ENCODE data around the gene ROPN1L.

Gene ROPN1L

DNA sequence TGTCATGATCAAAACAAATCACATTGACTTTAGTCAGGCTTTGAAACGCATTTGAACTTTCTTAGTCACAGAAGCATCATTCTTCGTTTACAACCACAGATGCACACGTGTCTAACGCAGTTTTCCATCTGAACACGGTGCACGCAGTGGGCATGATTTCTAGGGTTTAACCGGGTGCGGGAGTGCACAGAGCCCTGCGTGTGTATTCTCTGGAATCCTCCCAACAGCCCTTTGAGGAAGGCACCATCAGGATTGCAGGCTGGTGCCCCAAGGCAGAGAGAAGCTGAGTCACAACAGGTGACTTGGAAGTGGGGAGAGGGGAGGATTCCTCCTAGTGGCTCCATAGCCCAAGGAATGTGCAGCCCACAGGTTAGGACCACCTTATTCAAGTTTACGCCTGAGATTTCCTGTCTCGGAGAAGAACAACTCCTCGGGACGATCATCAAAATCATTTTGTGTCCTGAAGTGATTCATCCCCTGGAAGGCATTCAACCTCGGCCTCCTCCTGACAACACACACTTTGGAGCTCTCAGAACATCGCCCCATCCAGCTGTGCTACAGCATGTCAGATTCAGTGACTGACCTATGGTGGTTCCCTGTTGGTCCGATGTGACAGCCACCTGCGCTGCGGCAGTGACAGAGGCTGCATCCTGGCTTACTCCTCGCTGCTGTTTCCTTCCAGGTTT is 13.1 kb downstream of the ROPN1L start:
- no peak overlapping the region for H3K4me3 ChIP-seq (ENCODE audit: low read length)
- no peak for DNase-seq (ENCODE audit: low read depth, low spot score)

DNA sequence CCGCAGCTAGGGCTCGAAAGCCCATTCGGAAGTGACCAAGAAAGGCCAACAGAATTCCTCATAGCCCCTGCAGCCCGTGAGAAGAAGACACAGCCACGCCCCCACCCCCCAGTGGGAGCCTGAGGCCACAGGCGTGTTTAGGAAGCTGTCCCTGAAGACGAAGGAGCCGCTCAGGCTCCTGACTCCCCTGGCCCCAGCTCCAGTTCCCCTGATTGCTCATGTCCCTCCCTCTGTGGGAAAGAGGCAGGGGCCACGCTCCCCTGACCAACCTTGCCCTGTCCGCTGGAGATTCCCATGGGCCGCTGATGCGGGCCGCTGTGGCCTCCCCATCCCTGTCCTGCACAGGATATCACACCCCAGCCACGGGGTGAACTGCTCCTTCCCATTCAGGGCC is 13.6 kb downstream of the ROPN1L start:
- no peak for DNase-seq (ENCODE audit: low read depth, low spot score)

DNA sequence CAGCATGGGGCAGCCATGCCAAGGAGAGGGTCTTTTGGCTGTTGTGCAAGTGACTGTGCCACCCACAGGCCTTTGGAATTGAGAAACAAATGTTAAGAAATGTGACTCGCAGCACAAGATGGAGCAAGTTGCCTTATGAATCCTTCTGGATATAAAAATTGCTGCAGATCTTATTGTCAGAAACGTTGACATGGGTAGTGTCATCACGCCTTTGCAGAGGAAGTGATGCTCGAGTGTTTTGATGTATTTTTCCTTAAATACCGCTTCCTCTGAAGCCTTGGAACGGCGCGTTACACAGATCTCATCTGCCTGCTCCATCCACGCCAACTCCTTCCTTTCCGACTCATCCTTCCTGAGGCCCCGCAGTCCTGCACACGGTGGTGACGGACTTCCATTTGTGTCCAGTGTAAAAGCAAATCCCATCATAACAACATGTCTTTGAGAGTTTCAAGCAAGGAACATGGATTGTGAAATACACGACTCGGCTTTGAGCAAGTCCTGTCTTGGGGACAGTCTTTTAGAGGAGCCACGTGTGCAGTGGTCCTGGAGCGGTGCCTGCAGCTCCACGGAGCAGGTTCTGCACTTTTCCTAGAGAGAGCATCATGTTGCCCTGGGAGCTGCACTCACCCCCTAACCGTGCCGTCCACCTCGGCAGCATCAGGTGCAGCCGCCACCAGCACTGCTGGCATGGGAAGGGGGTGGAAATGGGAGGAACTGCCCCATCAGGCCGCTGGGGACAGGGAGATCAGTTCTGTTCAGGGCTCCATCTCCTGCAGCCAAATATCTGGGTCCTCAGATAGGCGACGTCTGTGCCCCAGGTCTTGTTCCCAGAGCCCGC is 15.1 kb downstream of the ROPN1L start:
- DNase-seq (ENCODE audit: low read depth, low spot score), result no peak

More for the DNA sequence above, 13.6 kb downstream of the ROPN1L start:
- H3K4me3 ChIP-seq (ENCODE audit: low read length), result no peak overlapping the region

DNA sequence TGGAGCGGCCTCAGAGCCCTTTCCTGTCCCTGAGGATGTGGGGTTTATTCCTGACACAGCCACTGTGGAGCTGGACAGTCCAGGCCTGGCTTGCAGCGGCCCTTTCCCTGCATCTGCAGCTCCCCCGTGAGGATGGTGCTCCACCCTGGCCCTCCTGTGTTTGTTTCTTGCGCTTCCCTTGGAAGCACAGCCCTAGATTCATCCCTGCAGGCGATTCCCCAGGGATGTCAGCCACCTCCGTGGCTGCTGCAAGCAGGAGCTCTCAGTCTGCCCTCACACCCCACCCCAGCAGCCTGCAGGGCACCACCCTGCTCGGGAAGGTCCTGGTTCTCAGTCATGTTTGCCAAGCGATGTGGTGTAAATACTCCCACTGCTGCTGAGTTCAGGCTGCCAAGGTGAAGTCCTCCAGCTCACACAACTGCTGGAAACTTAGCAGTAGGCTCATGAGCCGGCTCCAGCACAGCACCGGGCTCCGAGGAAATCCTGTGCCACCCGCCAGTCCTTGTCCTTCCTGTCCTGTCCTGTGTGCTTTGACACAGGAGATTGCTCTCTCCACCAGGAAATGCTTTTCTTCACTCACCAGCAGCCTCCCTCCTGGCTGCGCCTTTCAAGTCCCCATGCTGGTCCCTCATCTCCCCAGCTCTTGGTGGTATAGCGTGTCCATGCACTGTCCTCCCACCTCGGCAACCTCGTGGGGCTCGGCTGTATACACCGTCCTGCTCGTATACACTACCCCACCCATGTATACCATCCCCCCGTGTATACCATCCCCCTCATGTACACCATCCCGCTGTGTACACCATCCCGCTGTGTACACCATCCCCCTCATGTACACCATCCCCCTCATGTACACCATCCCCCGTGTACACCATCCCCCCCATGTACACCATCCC is 16.2 kb downstream of the ROPN1L start:
- no peak for DNase-seq (ENCODE audit: low read depth, low spot score)
- H3K4me3 ChIP-seq (ENCODE audit: low read length), result no peak overlapping the region

More for the DNA sequence above, 15.1 kb downstream of the ROPN1L start:
- H3K4me3 ChIP-seq (ENCODE audit: low read length), result no peak overlapping the region

DNA sequence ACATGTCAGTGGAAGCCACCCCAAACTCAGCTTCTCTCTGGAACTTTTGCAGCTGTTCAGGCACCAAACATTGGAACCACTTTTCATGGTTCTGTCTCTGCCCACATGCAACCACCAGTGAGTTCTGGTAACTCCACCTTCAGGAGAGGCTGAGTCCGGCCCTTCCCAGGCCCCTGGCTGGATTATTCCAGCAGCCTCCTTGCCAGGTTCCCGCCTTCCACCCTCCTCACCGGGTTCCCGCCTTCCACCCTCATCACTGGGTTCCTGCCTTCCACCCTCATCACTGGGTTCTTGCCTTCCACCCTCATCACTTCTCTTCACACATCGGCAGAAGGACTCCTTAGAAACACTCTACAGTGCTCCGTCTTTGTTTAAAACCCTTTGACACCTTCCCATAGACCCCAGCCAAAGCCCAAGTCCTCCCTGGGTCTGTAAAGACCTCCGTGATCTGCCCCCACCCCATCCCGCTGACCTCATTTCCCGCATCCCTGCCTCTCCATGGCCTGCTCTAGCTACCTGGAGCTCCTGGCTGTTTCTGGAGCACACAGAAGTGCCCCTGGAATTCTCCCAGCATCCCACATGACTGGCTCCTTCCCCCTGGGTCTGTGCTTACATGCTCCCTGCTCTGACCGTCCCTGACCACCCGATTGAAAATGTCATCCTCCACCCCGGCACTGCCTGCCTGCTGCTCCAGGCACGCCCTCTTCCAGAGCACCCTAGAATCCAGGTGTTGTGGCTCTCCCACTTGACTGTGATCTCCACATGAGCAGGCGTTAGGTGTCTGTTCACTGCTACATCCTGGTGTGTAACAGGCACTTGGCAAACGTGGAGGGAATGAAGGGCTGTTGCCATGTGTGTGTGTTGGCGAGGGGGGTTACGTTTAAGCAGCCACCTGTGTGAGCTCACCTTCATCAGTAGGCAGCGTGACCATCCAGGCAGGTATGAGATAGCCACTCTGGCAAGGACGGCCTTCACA is 17.7 kb downstream of the ROPN1L start:
- no peak for DNase-seq (ENCODE audit: low read depth, low spot score)

DNA sequence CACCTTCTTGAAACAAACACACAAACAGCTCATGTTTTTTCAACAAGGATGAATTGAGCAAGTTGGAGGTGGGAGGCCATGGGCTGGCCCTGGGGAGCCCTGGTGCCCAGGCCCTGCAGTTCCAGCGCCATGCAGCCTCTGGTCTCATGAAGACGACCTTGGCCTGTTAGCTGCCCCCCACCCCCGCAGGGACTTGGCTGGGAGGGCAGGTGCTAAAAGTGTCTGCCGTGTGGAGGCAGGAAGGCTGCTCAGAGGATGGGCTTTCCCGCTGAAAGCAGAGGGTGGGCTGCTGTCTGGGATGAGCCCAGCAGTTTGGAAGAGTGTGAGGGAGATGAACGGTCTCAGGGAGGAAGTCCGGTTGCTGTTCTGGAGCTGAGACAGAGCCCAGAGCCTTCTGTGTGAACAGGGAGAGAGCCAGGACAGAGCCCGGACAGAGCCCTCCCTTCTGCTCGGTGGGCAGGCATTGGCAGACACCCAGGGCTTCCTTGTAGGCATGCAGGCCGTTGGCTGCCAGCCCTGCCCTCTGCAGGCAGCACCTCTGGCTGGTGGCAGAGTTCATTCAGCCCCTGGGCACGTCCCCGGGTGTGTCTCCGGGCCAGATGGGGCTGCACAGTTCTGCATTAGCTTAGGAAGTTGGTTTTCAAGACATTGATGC is 18.7 kb downstream of the ROPN1L start:
- DNase-seq (ENCODE audit: low read depth, low spot score), result no peak
- H3K4me3 ChIP-seq (ENCODE audit: low read length), result no peak overlapping the region

More for the DNA sequence above, 17.7 kb downstream of the ROPN1L start:
- no peak overlapping the region for H3K4me3 ChIP-seq (ENCODE audit: low read length)

DNA sequence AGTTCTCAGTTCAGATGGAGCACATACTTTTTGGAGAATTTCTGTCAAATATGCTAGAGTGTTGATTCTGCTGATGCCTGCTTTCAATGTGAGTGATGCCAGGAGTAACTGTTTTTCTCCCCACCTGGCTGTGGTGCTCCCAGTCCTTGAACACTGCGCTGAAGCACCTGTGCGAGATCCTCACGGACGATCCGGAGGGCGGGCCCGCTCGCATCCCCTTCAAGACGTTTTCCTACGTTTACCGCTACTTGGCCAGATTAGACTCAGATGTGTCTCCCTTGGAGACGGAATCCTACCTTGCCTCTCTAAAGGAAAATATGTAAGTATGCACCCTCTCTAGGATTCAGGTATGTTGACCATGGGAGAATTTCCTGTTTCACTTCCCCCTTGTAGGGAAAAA is 19.4 kb downstream of the ROPN1L start:
- DNase-seq (ENCODE audit: low read depth, low spot score), result no peak
- H3K4me3 ChIP-seq (ENCODE audit: low read length), result no peak overlapping the region

DNA sequence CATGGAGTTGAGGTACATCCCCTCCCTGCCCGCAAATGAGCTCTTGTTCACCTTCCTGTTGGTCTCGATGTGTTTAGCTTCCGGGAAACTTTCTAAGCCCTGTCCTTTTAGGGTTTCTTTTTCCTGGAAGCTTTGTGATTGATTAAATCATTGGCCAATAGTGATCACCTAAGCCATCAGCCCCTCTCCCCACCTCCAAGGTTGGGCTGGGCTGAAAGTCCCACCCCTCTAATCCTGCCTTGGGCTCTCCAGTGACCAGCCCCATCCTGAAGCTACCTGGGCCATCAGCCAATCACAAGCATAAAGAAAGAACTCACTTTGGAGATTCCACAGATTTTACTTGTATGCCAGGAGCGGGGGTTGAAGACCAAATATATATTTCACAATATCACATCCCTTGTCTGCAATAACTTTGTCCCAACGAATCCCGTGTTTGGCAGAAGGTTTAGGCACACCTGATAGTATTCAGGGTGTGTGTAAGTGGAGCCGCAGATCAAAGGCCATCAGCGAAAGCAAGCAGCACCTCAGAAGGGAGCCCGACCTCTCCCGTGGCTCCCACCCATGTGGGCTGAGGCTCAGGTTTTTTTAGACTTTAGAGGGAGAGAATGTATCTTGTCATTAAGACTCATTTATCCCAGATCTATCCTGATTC is 20.4 kb downstream of the ROPN1L start:
- no peak for DNase-seq (ENCODE audit: low read depth, low spot score)
- H3K4me3 ChIP-seq (ENCODE audit: low read length), result no peak overlapping the region

DNA sequence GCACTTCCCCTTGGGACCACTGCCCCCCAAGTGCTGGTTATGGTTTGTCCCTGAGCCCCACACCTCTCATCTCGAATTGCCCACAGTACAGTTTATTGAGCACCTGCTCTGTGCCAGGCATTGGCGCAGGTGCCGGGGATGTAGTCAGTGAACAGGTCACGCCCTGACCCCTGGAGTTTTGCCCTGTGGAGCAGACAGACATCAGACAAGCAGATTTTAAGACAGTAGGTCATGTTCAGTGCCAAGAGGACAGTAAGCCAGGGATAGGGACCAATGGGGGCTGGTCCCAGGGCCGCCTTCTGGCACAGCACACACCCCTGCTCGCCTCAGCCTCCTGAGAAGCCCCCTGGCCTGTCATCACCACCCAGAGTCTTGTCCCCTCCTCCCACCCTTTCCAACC is 21.9 kb downstream of the ROPN1L start:
- no peak for DNase-seq (ENCODE audit: low read depth, low spot score)
- no peak overlapping the region for H3K4me3 ChIP-seq (ENCODE audit: low read length)

DNA sequence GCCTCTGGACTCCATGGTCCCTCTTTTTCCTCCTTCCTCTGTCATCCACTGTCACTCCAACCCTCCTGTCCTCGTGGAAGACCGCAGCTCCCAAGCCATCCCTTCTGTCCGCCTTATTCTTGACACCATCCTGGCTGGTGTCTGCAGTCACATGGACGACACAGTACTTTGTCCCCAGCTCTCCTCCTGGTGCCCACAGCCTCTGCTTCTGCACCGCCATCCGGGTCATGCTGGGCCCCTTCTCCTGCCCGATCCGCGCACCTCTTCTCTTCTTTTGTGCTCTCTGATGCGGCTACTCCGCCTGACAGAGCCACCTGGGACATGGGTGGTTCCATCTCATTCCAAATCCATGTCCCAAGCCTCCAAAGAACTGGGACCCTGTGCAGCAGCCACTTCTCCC is 22.5 kb downstream of the ROPN1L start:
- no peak overlapping the region for H3K4me3 ChIP-seq (ENCODE audit: low read length)

DNA sequence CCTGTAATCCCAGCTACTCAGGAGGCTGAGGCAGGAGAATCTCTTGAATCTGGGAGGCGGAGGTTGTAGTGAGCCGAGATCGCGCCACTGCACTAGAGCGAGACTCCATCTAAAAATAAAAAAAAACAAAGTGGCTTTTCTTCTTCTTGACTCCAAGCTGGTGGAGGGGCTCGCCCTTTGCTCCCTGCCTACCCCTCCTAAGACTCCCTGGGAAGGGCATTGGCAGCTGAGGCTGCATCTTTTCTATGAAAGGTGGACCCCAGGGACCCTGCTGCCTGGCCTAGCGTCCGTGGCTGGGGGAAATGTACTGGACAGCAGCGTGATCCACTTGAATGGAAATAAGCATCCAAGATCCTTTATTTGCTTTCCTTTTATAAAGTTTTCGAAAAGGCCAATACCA is 24.0 kb downstream of the ROPN1L start:
- no peak overlapping the region for H3K4me3 ChIP-seq (ENCODE audit: low read length)
- no peak for DNase-seq (ENCODE audit: low read depth, low spot score)

More for the DNA sequence above, 22.5 kb downstream of the ROPN1L start:
- no peak for DNase-seq (ENCODE audit: low read depth, low spot score)

DNA sequence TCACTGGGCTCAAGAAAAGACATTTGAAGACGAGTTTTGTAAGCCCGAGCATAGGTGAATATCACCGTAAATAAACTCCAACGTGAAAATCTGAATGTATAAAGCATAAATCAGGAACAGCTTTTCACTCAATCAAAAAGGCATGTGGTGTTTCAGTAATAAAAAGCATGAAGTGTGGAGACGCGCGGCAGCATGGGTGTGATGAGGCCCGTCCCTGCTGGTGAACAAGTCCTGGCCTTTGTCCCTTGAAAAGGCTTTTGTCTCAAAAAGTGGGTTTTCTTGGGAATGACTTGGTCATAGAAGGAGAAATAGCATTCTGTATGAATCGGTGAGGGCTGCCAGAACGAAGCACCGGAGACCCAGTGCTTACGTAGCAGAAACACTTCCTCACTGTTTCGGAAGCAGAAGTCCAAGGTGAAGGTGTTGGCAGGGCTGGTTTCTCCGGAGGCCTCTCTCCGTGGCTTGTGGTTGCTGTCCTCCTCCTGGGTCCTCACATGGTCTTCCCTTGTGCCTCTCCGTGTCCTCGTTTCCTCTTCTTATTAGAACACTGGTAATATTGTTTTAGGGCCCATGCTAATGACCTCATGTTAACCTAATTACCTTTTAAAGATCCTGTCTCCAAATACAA is 24.9 kb downstream of the ROPN1L start:
- no peak for DNase-seq (ENCODE audit: low read depth, low spot score)
- H3K4me3 ChIP-seq (ENCODE audit: low read length), result no peak overlapping the region

DNA sequence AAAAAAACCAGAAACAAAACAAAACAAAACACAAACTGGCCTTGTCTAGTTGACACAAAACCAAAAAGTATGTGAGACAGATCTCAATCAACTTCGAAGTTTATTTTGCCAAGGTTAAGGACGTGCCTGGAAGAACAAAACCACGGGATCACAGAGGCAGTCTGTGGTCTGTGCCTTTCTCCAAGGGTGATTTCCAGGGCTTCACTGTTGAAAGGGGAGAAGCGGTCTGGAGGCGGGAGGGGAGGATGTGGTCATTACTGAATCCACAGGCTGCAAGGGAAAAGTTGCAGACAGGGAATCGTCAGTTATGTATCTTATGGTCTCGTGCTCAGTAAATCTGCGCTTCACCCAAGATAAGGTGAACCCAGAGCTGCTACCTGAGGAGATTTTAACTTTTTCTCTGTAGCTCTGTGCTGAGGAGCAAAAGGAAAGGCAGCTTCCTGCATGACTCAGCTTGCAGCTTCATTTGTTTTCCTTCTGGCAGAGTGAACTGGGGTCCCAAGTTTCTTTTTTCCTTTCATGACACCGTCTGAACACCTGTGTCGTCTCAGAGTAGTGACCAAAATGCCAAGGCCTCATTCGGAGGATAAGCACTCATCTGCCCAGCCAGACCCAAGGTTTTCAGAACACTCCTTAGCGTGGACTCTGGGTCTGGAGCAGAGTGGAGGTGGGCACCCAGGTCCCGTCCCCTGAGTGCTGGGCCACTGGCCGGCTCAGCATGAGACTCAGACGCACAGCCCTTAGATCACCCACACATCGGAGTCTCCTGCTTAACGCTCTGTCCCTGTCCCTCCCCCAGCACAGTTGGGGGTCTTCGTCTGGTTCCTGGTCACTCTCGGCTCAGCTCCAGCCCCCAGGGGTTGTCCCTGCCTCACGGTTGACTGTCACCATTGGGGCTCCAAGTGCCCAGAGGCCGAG is 25.9 kb downstream of the ROPN1L start:
- no peak overlapping the region for H3K4me3 ChIP-seq (ENCODE audit: low read length)
- DNase-seq (ENCODE audit: low read depth, low spot score), result no peak

DNA sequence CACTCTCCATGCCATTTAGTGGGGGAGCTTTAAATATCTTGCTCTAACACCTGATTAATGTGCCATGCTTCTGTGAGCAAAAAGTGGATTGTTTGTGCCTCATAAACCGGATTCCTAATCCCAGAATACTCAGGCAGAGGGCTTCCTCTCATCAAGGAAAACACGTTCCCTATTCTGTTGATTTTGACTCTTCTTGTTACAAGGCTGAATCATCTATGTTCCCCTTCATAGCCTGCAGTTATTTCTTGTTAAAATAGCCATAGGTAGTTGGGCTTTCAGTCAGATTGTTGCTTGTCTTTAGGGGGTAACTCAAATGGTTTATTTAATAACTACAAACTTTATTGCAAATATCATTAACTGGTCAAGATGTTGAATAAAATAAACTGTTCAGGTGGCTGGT is 26.6 kb downstream of the ROPN1L start:
- no peak for DNase-seq (ENCODE audit: low read depth, low spot score)
- H3K4me3 ChIP-seq (ENCODE audit: low read length), result no peak overlapping the region

DNA sequence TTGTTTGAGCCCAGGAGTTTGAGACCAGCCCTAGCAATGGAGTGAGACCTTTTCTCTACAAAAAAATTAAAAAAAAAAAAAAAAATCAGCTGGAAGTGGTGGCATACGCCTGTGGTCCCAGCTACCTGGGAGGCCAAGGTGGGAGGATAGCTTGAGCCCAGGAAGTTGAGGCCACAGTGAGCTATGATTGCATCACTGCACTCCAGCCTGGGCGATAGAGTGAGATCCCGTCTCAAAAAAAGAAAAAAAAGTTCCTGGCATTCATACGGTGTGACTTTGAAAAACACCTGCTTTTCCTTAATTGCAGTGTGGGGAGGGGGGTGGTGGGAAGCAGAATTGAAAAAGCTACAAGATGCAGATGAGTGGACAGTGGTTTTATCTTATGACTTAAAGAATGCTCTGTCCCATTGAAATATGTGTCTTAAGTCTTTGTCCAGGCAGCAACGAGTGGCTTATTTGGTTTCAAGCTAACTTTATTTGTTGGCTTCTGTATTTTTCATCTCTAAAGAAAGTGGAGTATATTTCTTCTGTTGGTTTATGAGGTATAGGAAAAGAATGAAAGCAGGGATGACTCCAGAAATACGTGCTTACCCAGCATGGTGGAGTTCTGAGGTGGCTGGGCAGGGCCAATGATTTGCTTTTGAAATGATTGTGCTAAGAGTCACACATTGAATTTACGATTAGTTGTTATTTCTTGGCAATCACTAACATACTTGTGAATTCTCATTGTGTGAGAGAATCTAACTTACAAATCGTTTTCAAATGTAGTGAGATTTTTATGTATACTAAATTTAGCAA is 27.8 kb downstream of the ROPN1L start:
- no peak overlapping the region for H3K4me3 ChIP-seq (ENCODE audit: low read length)
- no peak for DNase-seq (ENCODE audit: low read depth, low spot score)

Measured in Jurkat, Clone E6-1 (cell line).